NT2/D1 (cell line): ENCODE results near the gene PLEKHG5.

Experiments
- DNase-seq: peaks from one replicate; pipeline ENCODE4 v3.0.0-alpha.2; 2011; ENCODE audit warnings: low read depth, low spot score
- H3K27me3 ChIP-seq: 2 replicates; pipeline ENCODE4 v1.6.0; 2011; ENCODE audit warnings: mild to moderate bottlenecking; ENCODE audit not compliant: insufficient read length, insufficient read depth
- H3K36me3 ChIP-seq: 2 replicates; pipeline ENCODE4 v1.6.1; 2011; ENCODE audit warnings: mild to moderate bottlenecking, low read length, mixed read lengths; ENCODE audit not compliant: insufficient read depth, insufficient read length
- H3K4me1 ChIP-seq: 2 replicates; pipeline ENCODE4 v1.5.1; 2011; ENCODE audit not compliant: insufficient read depth, insufficient read length
- H3K4me3 ChIP-seq: 2 replicates; pipeline ENCODE4 v1.5.1; 2011; ENCODE audit warnings: low read depth; ENCODE audit not compliant: insufficient read length
- H3K9ac ChIP-seq: 2 replicates; pipeline ENCODE4 v1.6.0; 2011; ENCODE audit warnings: low read depth; ENCODE audit not compliant: insufficient read length
- H3K9me3 ChIP-seq: 2 replicates; pipeline ENCODE4 v1.5.1; 2011; ENCODE audit warnings: mild to moderate bottlenecking, low read length; ENCODE audit not compliant: insufficient read depth
- SUZ12 ChIP-seq: IDR thresholded peaks from 2 replicates; pipeline ENCODE4 v1.6.1; 2011; ENCODE audit not compliant: insufficient read length, insufficient read depth; ENCODE audit errors: extremely low read depth
- YY1 ChIP-seq: IDR thresholded peaks from 2 replicates; pipeline ENCODE4 v1.6.1; 2011; ENCODE audit not compliant: insufficient read length, insufficient read depth
- ZNF274 ChIP-seq: IDR thresholded peaks from 2 replicates; pipeline ENCODE4 v1.6.1; 2011; ENCODE audit warnings: mild to moderate bottlenecking, low read depth, low read length

PLEKHG5 gene

GRCh38 chr1:6420454-6421042 is 70.9 kb downstream of the PLEKHG5 start:
- Histone ChIP-seq H3K9me3 (no peaks in the 10 kb centered on the region), H3K4me1 (no peaks in the 10 kb centered on the region), H3K4me3 (no peak overlapping the region), H3K9ac (no peak overlapping the region), H3K36me3 (no peaks in the 10 kb centered on the region), H3K27me3 (peaks cover 89% of the 10 kb centered on the region)
- DNase-seq = no peak
- no peak for TF ChIP-seq SUZ12
- TF ChIP-seq ZNF274 = no peak
- TF ChIP-seq YY1 = no peak

- no peak within 1 kb of the TSS for H3K4me3 ChIP-seq
- H3K36me3 ChIP-seq = no peaks in the 10 kb centered on the region
- TF ChIP-seq SUZ12 = no peak
- TF ChIP-seq YY1 = no peak
- no peak for TF ChIP-seq ZNF274
- DNase-seq = no peak
- no peaks in the 10 kb centered on the region for H3K9me3 ChIP-seq
- H3K9ac ChIP-seq = no peak within 1 kb of the TSS
- no peaks in the 10 kb centered on the region for H3K4me1 ChIP-seq
- peaks cover 89% of the 10 kb centered on the region for H3K27me3 ChIP-seq
Measured at GRCh38 chr1:6419804-6420453, 71.5 kb downstream of the PLEKHG5 start, which contains the start of gene HES2. HES2 (minus strand) TSS chr1:6419919; CDS start chr1:6419820, 99 bp downstream.

- H3K36me3 ChIP-seq = no peaks in the 10 kb centered on the region
- no peak overlapping the region for H3K9ac ChIP-seq
- DNase-seq = no peak
- TF ChIP-seq SUZ12 (no peak), YY1 (no peak), ZNF274 (no peak)
- H3K9me3 ChIP-seq = no peaks in the 10 kb centered on the region
- H3K27me3 ChIP-seq = peaks cover 86% of the 10 kb centered on the region
- no peak overlapping the region for H3K4me3 ChIP-seq
- no peaks in the 10 kb centered on the region for H3K4me1 ChIP-seq
Measured at GRCh38 chr1:6419397-6419803, 72.1 kb downstream of the PLEKHG5 start.

GRCh38 chr1:6418668-6419396 is 72.6 kb downstream of the PLEKHG5 start:
- Histone ChIP-seq H3K9me3 (no peaks in the 10 kb centered on the region), H3K27me3 (peaks cover 82% of the 10 kb centered on the region), H3K9ac (no peak overlapping the region), H3K4me1 (no peaks in the 10 kb centered on the region), H3K4me3 (no peak overlapping the region), H3K36me3 (no peaks in the 10 kb centered on the region)
- no peak for TF ChIP-seq ZNF274
- no peak for TF ChIP-seq YY1
- no peak for TF ChIP-seq SUZ12
- no peak for DNase-seq

- Histone ChIP-seq H3K4me3 (no peak overlapping the region), H3K9ac (no peak overlapping the region), H3K36me3 (no peaks in the 10 kb centered on the region), H3K4me1 (no peaks in the 10 kb centered on the region), H3K9me3 (no peaks in the 10 kb centered on the region), H3K27me3 (peaks cover 82% of the 10 kb centered on the region)
- no peak for DNase-seq
- TF ChIP-seq SUZ12 (no peak), YY1 (no peak), ZNF274 (no peak)
Measured at GRCh38 chr1:6417961-6418667, 73.4 kb downstream of the PLEKHG5 start.
